ENCODE measurements around the gene RFX1. TPM values are rescaled to one million over a fixed set of nuclear protein-coding genes. Genes with fewer than 3 reads are reported as not detected.

Gene RFX1
- total and polyA plus RNA-seq, 2 of the 13 experiments (the other 11 are each of a cell fraction or from before 2014, with no cell fraction given), result 1.1 to 1.3 TPM

DNA sequence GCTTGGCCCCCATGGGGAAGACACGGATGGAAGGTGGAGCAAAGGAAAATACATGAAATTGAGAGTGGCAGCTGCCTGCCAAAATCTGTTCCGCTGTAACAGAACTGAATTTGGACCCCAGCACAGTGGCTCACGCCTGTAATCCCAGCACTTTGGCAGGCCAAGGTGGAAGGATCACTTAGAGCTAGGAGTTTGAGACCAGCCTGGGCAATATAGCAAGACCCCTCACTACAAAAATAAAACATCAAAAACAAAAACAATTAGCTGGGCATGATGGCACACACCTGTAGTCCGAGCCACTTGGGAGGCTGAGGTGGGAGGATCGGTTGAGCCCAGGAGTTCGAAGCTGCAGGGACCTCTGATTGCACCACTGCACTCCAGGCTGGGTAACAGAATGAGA, 46.4 kb upstream of the RFX1 start:
- FAIRE-seq (no peak), ATAC-seq (no peak), DNase-seq (ENCODE audit: low spot score) (no peak)
- TF ChIP-seq ZNF121 (CRISPR knock-in tag; IDR thresholded peaks at IDR 0.05), result no peak
- TF ChIP-seq, protein P1, sequence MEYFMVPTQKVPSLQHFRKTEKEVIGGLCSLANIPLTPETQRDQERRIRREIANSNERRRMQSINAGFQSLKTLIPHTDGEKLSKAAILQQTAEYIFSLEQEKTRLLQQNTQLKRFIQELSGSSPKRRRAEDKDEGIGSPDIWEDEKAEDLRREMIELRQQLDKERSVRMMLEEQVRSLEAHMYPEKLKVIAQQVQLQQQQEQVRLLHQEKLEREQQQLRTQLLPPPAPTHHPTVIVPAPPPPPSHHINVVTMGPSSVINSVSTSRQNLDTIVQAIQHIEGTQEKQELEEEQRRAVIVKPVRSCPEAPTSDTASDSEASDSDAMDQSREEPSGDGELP (IDR thresholded peaks at IDR 0.05; ENCODE audit: borderline replicate concordance, low read depth), result no peak
- TF ChIP-seq ZNF160 (CRISPR knock-in tag; IDR thresholded peaks at IDR 0.05), result no peak
- TF ChIP-seq SNAI1 (CRISPR knock-in tag; IDR thresholded peaks at IDR 0.05; ENCODE audit: borderline replicate concordance), result no peak
- TF ChIP-seq ATM (IDR thresholded peaks at IDR 0.05; ENCODE audit: borderline replicate concordance), result no peak
- no peak for TF ChIP-seq ZNF674 (CRISPR knock-in tag; IDR thresholded peaks at IDR 0.05; ENCODE audit: low read depth)
- TF ChIP-seq ZNF7 (CRISPR knock-in tag; IDR thresholded peaks at IDR 0.05), result no peak
- TF ChIP-seq STAT6 (CRISPR knock-in tag; IDR thresholded peaks at IDR 0.05; ENCODE audit: borderline replicate concordance), result no peak
- no peak for TF ChIP-seq ARHGAP35 (CRISPR knock-in tag; IDR thresholded peaks at IDR 0.05; ENCODE audit: borderline replicate concordance)
- no peak for TF ChIP-seq ZNF136 (CRISPR knock-in tag; IDR thresholded peaks at IDR 0.05; ENCODE audit: low read depth)
- TF ChIP-seq MBD4 (IDR thresholded peaks at IDR 0.05; ENCODE audit: borderline replicate concordance, low read length), result no peak
- TF ChIP-seq ZNF382 (CRISPR knock-in tag; IDR thresholded peaks at IDR 0.05; ENCODE audit: borderline replicate concordance), result no peak
- TF ChIP-seq DRAP1 (CRISPR knock-in tag; IDR thresholded peaks at IDR 0.05), result no peak
- TF ChIP-seq MLX (CRISPR knock-in tag; IDR thresholded peaks at IDR 0.05), result no peak
- TF ChIP-seq, protein P2, sequence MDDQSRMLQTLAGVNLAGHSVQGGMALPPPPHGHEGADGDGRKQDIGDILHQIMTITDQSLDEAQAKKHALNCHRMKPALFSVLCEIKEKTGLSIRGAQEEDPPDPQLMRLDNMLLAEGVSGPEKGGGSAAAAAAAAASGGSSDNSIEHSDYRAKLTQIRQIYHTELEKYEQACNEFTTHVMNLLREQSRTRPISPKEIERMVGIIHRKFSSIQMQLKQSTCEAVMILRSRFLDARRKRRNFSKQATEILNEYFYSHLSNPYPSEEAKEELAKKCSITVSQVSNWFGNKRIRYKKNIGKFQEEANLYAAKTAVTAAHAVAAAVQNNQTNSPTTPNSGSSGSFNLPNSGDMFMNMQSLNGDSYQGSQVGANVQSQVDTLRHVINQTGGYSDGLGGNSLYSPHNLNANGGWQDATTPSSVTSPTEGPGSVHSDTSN (CRISPR knock-in tag; IDR thresholded peaks at IDR 0.05; ENCODE audit: borderline replicate concordance), result no peak
- Histone ChIP-seq H4K20me1 (ENCODE audit: insufficient read depth, low read length) (no peaks in the 10 kb centered on the region), H3K27ac (ENCODE audit: extremely low read length, insufficient read depth, low read length) (no peak overlapping the region), H3K9me3 (ENCODE audit: low read length) (peaks cover 4% of the 10 kb centered on the region), H3K9ac (ENCODE audit: insufficient read depth, low read depth, low read length) (no peak overlapping the region), H3K4me1 (ENCODE audit: insufficient read depth, low read length) (no peaks in the 10 kb centered on the region), H3K4me3 (replicated peaks in 1 of 3; ENCODE audit: insufficient read depth in 1 of 3, low read depth in 2 of 3, low read length in 3 of 3) (no peak overlapping the region), H2AFZ (ENCODE audit: low read length) (no peak overlapping the region), H3K27me3 (ENCODE audit: control insufficient read depth in 1 of 2, insufficient read depth in 2 of 2, low read length in 2 of 2) (no peaks in the 10 kb centered on the region), H3K36me3 (replicated peaks in 1 of 2; ENCODE audit: control insufficient read depth in 1 of 2, insufficient read depth in 2 of 2, low read length in 2 of 2) (no peaks in the 10 kb centered on the region), H3K4me2 (ENCODE audit: low read depth, low read length) (no peak overlapping the region), H3K79me2 (ENCODE audit: insufficient read depth, low read length) (no peaks in the 10 kb centered on the region)
- intact Hi-C loops (cut with micrococcal nuclease; ENCODE audit: unreplicated experiment) (no loop called here), in situ Hi-C loops (cut with HindIII; ENCODE audit: extremely low pct_ligation_motif_present, low pct_unique_long_range_greater_than_20kb) (loop anchor here (25.0 kb wide), 1 partner anchor 290 kb away; the partner anchor contains the start of genes C19orf53 and MRI1)
- no TSS peak for BruUV-seq (replicated peaks)
- POLR2A ChIA-PET, result interaction anchor here (1.1 kb wide), 1 partner anchor 19 kb away, joined by 3 read pairs; no protein-coding TSS in a partner anchor
- CTCF ChIA-PET (ENCODE audit: low intra/inter-chr PET ratio, low total read pairs), result no interaction called here
- 85% methylated on average over 6 of the region's 6 CpGs for WGBS (ENCODE audit: low lambda C conversion rate)
